CD8-positive, alpha-beta memory T cell (primary cell): ENCODE measurements around the gene PFKP. TPM values are rescaled to one million over a fixed set of nuclear protein-coding genes. Genes with fewer than 3 reads are reported as not detected.
A peak's percentile ranks its signal among the peaks of the same experiment; 100 is the strongest.

Experiments
- CTCF ChIA-PET: fragments of 350-600 bp; sonication (Branson Sonifier 250); formaldehyde crosslinking; loops from one replicate; lab custom pipeline; 2021; ENCODE audit warnings: antibody characterized with exemption; lab: Charles Lee
- POLR2A ChIA-PET: fragments of 350-600 bp; sonication (Branson Sonifier 250); formaldehyde crosslinking; loops from one replicate; lab custom pipeline; 2021; ENCODE audit warnings: antibody characterized with exemption; lab: Charles Lee
- DNase-seq, 5 donors: peaks; one replicate each; pipeline versions ENCODE4 v3.0.0 to v3.0.0-alpha.2; 2020 to 2022; ENCODE audit warnings: mixed read lengths in 1 of 5
- H3K27ac ChIP-seq: one replicate; pipeline ENCODE4 v1.7.0; 2013; ENCODE audit warnings: low read depth, mild to moderate bottlenecking, low read length, moderate library complexity
- H3K27me3 ChIP-seq: 2 replicates; pipeline ENCODE4 v1.7.0; 2013; ENCODE audit warnings: low read length, mild to moderate bottlenecking; ENCODE audit not compliant: insufficient read depth, poor library complexity, severe bottlenecking
- H3K36me3 ChIP-seq: 2 replicates; pipeline ENCODE4 v1.7.0; 2013; ENCODE audit warnings: mild to moderate bottlenecking, low read length, moderate library complexity; ENCODE audit not compliant: insufficient read depth
- H3K4me1 ChIP-seq: 2 replicates; pipeline ENCODE4 v1.7.0; 2013; ENCODE audit warnings: mild to moderate bottlenecking, low read length, moderate library complexity; ENCODE audit not compliant: insufficient read depth
- H3K4me3 ChIP-seq: 2 replicates; pipeline ENCODE4 v1.7.0; 2013; ENCODE audit warnings: mild to moderate bottlenecking, low read length
- H3K9me3 ChIP-seq: 2 replicates; pipeline ENCODE4 v1.7.0; 2013; ENCODE audit warnings: mild to moderate bottlenecking, low read length
- H3K27ac Mint-ChIP-seq, 8 donors: one replicate each; pipeline ENCODE4 v1.8.0; 2020 to 2021; ENCODE audit warnings: mixed read lengths in 8 of 8, mild to moderate bottlenecking in 6 of 8, inconsistent platforms in 3 of 8, moderate library complexity in 3 of 8
- H3K27me3 Mint-ChIP-seq, 2 donors: one replicate each; pipeline ENCODE4 v1.8.0; 2020 to 2021; ENCODE audit warnings: mixed read lengths in 2 of 2, mild to moderate bottlenecking in 1 of 2, moderate library complexity in 1 of 2
- H3K36me3 Mint-ChIP-seq, 3 donors: one replicate each; pipeline ENCODE4 v1.8.0; 2020 to 2021; ENCODE audit warnings: mixed read lengths in 3 of 3, inconsistent platforms in 1 of 3, mild to moderate bottlenecking in 1 of 3
- H3K4me1 Mint-ChIP-seq, 3 donors: one replicate each; pipeline ENCODE4 v1.8.0; 2020 to 2021; ENCODE audit warnings: mixed read lengths in 3 of 3, inconsistent platforms in 1 of 3, mild to moderate bottlenecking in 1 of 3
- H3K4me3 Mint-ChIP-seq, 7 donors: one replicate each; pipeline ENCODE4 v1.8.0; 2020 to 2021; ENCODE audit warnings: mixed read lengths in 7 of 7, mild to moderate bottlenecking in 6 of 7, moderate library complexity in 4 of 7, inconsistent platforms in 2 of 7
- H3K9me3 Mint-ChIP-seq, 5 donors: one replicate each; pipeline ENCODE4 v1.8.0; 2020 to 2022; ENCODE audit warnings: mixed read lengths in 5 of 5, mild to moderate bottlenecking in 3 of 5, moderate library complexity in 2 of 5, inconsistent platforms in 1 of 5
- polyA plus RNA-seq: library from polyadenylated mRNA; unstranded; fragments of 300-500 nt; fragmentation: Illumina TruSeq; gene quantifications from one replicate; pipeline ENCODE4 v1.2.3, GENCODE V29; 2021
- total RNA-seq, 2 experiments: library from RNA; stranded (reverse); gene quantifications; one replicate each; pipeline ENCODE4 v1.2.3, GENCODE V29; 2021

The PFKP gene
- total and polyA plus RNA-seq, 3 experiments from 2014 or later = 61.6 to 187 (median 180) TPM

GRCh38 chr10:3099291-3100092, 32.1 kb downstream of the PFKP start:
- peaks cover 10 to 55% (median 23%) of the 10 kb centered on the region in 3 donors for H3K36me3 Mint-ChIP-seq
- ChIA-PET POLR2A (no interaction called here), CTCF (no interaction called here)
- H3K27me3 Mint-ChIP-seq = no peaks in the 10 kb centered on the region
- Histone ChIP-seq H3K27me3 (no peaks in the 10 kb centered on the region), H3K4me3 (no peak overlapping the region), H3K4me1 (peaks cover 9% of the 10 kb centered on the region), H3K9me3 (no peaks in the 10 kb centered on the region), H3K27ac (no peak overlapping the region), H3K36me3 (peaks cover 16% of the 10 kb centered on the region)
- no peak for DNase-seq
- H3K4me1 Mint-ChIP-seq = peaks cover 23 to 32% (median 29%) of the 10 kb centered on the region in 3 donors
- no peaks in the 10 kb centered on the region for H3K9me3 Mint-ChIP-seq
- H3K4me3 Mint-ChIP-seq = no peak overlapping the region
- H3K27ac Mint-ChIP-seq = peak overlapping the region in 1 of 8 donors; percentile 1

- no peak overlapping the region for H3K4me3 Mint-ChIP-seq
- no peak overlapping the region for H3K4me3 ChIP-seq
- H3K9me3 ChIP-seq = no peaks in the 10 kb centered on the region
- H3K27ac Mint-ChIP-seq = peak overlapping the region in 1 of 8 donors; percentile 21
- no peak for DNase-seq
- H3K36me3 Mint-ChIP-seq = peaks cover 10 to 61% (median 23%) of the 10 kb centered on the region in 3 donors
- H3K27me3 Mint-ChIP-seq = no peaks in the 10 kb centered on the region
- H3K4me1 Mint-ChIP-seq = peaks cover 16 to 25% (median 22%) of the 10 kb centered on the region in 3 donors
- H3K27me3 ChIP-seq = no peaks in the 10 kb centered on the region
- ChIA-PET CTCF (interaction anchor here (1.4 kb wide), 1 partner anchor 26 kb away, joined by 3 read pairs; no protein-coding TSS in a partner anchor), POLR2A (no interaction called here)
- no peak overlapping the region for H3K27ac ChIP-seq
- H3K36me3 ChIP-seq = peaks cover 16% of the 10 kb centered on the region
- H3K9me3 Mint-ChIP-seq = no peaks in the 10 kb centered on the region
- H3K4me1 ChIP-seq = peaks cover 9% of the 10 kb centered on the region
These were observed 32.9 kb downstream of the PFKP start for GRCh38 chr10:3100093-3100792.

GRCh38 chr10:3100856-3101640, 33.7 kb downstream of the PFKP start:
- CTCF ChIA-PET = interaction anchor here (1.4 kb wide), 1 partner anchor 25 kb away, joined by 3 read pairs; no protein-coding TSS in a partner anchor
- Mint-ChIP-seq H3K4me3 (no peak overlapping the region), H3K27me3 (no peaks in the 10 kb centered on the region), H3K36me3 (peaks cover 10 to 69% (median 23%) of the 10 kb centered on the region in 3 donors), H3K4me1 (peaks cover 8 to 17% (median 15%) of the 10 kb centered on the region in 3 donors), H3K27ac (no peak overlapping the region), H3K9me3 (no peaks in the 10 kb centered on the region)
- Histone ChIP-seq H3K9me3 (no peaks in the 10 kb centered on the region), H3K27ac (no peak overlapping the region), H3K36me3 (peaks cover 16% of the 10 kb centered on the region), H3K27me3 (no peaks in the 10 kb centered on the region), H3K4me3 (no peak overlapping the region), H3K4me1 (peaks cover 5% of the 10 kb centered on the region)
- no peak for DNase-seq
- POLR2A ChIA-PET = no interaction called here

- H3K27me3 ChIP-seq = no peaks in the 10 kb centered on the region
- no peaks in the 10 kb centered on the region for H3K4me1 ChIP-seq
- H3K4me3 ChIP-seq = no peak overlapping the region
- POLR2A ChIA-PET = no interaction called here
- Mint-ChIP-seq H3K27me3 (no peaks in the 10 kb centered on the region), H3K4me3 (no peak overlapping the region), H3K27ac (no peak overlapping the region), H3K9me3 (no peaks in the 10 kb centered on the region), H3K4me1 (peaks cover 5 to 10% (median 7%) of the 10 kb centered on the region in 3 donors), H3K36me3 (peaks cover 10 to 77% (median 23%) of the 10 kb centered on the region in 3 donors)
- no peaks in the 10 kb centered on the region for H3K9me3 ChIP-seq
- H3K36me3 ChIP-seq = peaks cover 25% of the 10 kb centered on the region
- CTCF ChIA-PET = no interaction called here
- no peak overlapping the region for H3K27ac ChIP-seq
- DNase-seq = no peak
These were observed 35.5 kb downstream of the PFKP start for GRCh38 chr10:3102720-3103427.

GRCh38 chr10:3103646-3104045, 36.3 kb downstream of the PFKP start:
- no peak overlapping the region for H3K4me3 Mint-ChIP-seq
- H3K27me3 Mint-ChIP-seq = no peaks in the 10 kb centered on the region
- Histone ChIP-seq H3K9me3 (no peaks in the 10 kb centered on the region), H3K4me3 (no peak overlapping the region), H3K36me3 (peaks cover 32% of the 10 kb centered on the region), H3K27me3 (no peaks in the 10 kb centered on the region), H3K4me1 (no peaks in the 10 kb centered on the region), H3K27ac (no peak overlapping the region)
- CTCF ChIA-PET = no interaction called here
- POLR2A ChIA-PET = no interaction called here
- DNase-seq = no peak
- H3K4me1 Mint-ChIP-seq = peaks cover 5 to 10% (median 5%) of the 10 kb centered on the region in 3 donors
- no peaks in the 10 kb centered on the region for H3K9me3 Mint-ChIP-seq
- H3K36me3 Mint-ChIP-seq = peaks cover 15 to 82% (median 27%) of the 10 kb centered on the region in 3 donors
- H3K27ac Mint-ChIP-seq = no peak overlapping the region

- Histone ChIP-seq H3K9me3 (no peaks in the 10 kb centered on the region), H3K27me3 (no peaks in the 10 kb centered on the region), H3K36me3 (peaks cover 35% of the 10 kb centered on the region), H3K4me3 (no peak overlapping the region), H3K4me1 (no peaks in the 10 kb centered on the region), H3K27ac (no peak overlapping the region)
- ChIA-PET POLR2A (no interaction called here), CTCF (no interaction called here)
- H3K27ac Mint-ChIP-seq = peak overlapping the region in 1 of 8 donors; percentile 91
- H3K36me3 Mint-ChIP-seq = peaks cover 16 to 83% (median 24%) of the 10 kb centered on the region in 3 donors
- H3K27me3 Mint-ChIP-seq = no peaks in the 10 kb centered on the region
- no peak overlapping the region for H3K4me3 Mint-ChIP-seq
- H3K4me1 Mint-ChIP-seq = peaks cover 0 to 4% (median 2%) of the 10 kb centered on the region in 3 donors
- no peak for DNase-seq
- H3K9me3 Mint-ChIP-seq = no peaks in the 10 kb centered on the region
These were observed 37.0 kb downstream of the PFKP start for GRCh38 chr10:3104251-3104918.

GRCh38 chr10:3105166-3105565, 37.8 kb downstream of the PFKP start:
- Histone ChIP-seq H3K36me3 (peaks cover 32% of the 10 kb centered on the region), H3K9me3 (no peaks in the 10 kb centered on the region), H3K27ac (no peak overlapping the region), H3K27me3 (no peaks in the 10 kb centered on the region), H3K4me3 (no peak overlapping the region), H3K4me1 (no peaks in the 10 kb centered on the region)
- no peaks in the 10 kb centered on the region for H3K27me3 Mint-ChIP-seq
- ChIA-PET POLR2A (no interaction called here), CTCF (no interaction called here)
- DNase-seq = no peak
- H3K27ac Mint-ChIP-seq = peak overlapping the region in 1 of 8 donors; percentile 77
- no peaks in the 10 kb centered on the region for H3K9me3 Mint-ChIP-seq
- H3K36me3 Mint-ChIP-seq = peaks cover 10 to 82% (median 19%) of the 10 kb centered on the region in 3 donors
- H3K4me1 Mint-ChIP-seq = peaks cover 0 to 1% (median 0%) of the 10 kb centered on the region in 3 donors
- no peak overlapping the region for H3K4me3 Mint-ChIP-seq
